ENCODE data around the gene GTF2F2. TPM values are rescaled to one million over a fixed set of nuclear protein-coding genes. Genes with fewer than 3 reads are reported as not detected.

The GTF2F2 gene
- total RNA-seq, 1 donor from 2014 or later = 24.8 TPM

DNA sequence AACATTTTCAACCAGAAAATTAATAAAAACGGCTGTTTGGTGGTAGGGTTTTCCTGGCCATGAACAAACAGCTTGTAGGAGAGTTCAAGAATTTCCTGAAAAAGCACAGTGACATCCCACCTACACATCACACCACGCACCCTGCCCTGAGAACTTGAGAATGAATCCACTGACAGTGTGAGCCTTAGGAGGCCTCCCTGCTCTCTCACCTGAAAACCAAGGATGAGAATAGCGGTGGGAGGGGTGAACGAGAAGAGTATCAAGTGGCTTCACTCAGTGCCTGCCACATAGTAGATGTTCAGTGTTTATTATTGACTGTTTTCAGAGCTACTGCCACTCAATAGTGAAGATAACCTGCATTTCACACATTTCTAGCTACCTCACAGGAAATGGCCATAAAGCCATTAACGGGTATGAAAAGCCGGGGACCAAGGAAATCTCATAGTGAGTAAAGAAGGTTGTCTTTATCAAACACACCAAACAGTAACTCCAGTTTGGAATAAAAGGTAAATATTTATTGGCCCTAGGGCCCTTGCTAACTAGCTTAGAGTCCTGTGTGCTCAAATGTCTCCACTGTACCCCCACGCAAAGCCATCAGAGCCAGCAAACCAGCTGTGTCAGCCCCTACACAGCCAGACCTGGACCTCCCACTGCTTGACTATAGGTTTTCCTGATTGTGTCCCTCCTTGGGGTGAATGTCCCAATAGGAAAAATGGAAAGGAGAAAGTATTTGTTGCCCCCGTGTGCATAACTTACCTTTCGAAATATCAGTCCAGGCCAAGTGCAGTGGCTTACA, 180.1 kb downstream of the GTF2F2 start:
- H3K4me3 Mint-ChIP-seq (ENCODE audit: low read depth) = no peak overlapping the region
- peaks cover 6% of the 10 kb centered on the region for H3K4me1 Mint-ChIP-seq (ENCODE audit: low read depth)
- H3K27me3 Mint-ChIP-seq = peaks cover 7% of the 10 kb centered on the region
- no peak overlapping the region for H3K27ac Mint-ChIP-seq
- H3K36me3 Mint-ChIP-seq (ENCODE audit: insufficient read depth) = no peaks in the 10 kb centered on the region
- no peak for DNase-seq (ENCODE audit: low spot score, unreplicated experiment)
- TF ChIP-seq, protein P1, sequence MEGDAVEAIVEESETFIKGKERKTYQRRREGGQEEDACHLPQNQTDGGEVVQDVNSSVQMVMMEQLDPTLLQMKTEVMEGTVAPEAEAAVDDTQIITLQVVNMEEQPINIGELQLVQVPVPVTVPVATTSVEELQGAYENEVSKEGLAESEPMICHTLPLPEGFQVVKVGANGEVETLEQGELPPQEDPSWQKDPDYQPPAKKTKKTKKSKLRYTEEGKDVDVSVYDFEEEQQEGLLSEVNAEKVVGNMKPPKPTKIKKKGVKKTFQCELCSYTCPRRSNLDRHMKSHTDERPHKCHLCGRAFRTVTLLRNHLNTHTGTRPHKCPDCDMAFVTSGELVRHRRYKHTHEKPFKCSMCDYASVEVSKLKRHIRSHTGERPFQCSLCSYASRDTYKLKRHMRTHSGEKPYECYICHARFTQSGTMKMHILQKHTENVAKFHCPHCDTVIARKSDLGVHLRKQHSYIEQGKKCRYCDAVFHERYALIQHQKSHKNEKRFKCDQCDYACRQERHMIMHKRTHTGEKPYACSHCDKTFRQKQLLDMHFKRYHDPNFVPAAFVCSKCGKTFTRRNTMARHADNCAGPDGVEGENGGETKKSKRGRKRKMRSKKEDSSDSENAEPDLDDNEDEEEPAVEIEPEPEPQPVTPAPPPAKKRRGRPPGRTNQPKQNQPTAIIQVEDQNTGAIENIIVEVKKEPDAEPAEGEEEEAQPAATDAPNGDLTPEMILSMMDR (IDR thresholded peaks at IDR 0.05; ENCODE audit: unreplicated experiment) = no peak
- H3K9me3 Mint-ChIP-seq (ENCODE audit: low read depth) = no peaks in the 10 kb centered on the region

DNA sequence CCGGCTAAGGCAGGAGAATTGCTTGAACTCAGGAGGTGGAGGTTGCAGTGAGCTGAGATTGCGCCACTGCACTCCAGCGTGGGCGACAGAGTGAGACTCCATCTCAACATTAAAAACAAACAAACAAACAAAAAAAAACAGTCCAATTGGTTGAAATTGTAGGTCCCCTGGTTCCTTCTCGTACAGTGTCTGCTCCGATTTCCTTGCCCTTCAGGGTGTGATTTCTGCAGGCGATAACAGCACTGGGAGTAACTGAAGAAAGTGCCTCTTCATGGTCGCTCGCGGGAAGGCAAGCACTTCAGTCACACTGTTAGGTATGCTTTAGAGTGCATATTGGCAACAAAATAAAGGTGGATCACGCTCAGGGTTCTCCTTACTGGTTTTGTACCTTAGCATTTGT, 181.0 kb downstream of the GTF2F2 start:
- Mint-ChIP-seq H3K27me3 (peaks cover 7% of the 10 kb centered on the region), H3K36me3 (ENCODE audit: insufficient read depth) (no peaks in the 10 kb centered on the region), H3K4me3 (ENCODE audit: low read depth) (no peak overlapping the region), H3K27ac (no peak overlapping the region), H3K9me3 (ENCODE audit: low read depth) (no peaks in the 10 kb centered on the region), H3K4me1 (ENCODE audit: low read depth) (peaks cover 6% of the 10 kb centered on the region)
- no peak for DNase-seq (ENCODE audit: low spot score, unreplicated experiment)
- TF ChIP-seq, protein P1 (IDR thresholded peaks at IDR 0.05; ENCODE audit: unreplicated experiment) = no peak

DNA sequence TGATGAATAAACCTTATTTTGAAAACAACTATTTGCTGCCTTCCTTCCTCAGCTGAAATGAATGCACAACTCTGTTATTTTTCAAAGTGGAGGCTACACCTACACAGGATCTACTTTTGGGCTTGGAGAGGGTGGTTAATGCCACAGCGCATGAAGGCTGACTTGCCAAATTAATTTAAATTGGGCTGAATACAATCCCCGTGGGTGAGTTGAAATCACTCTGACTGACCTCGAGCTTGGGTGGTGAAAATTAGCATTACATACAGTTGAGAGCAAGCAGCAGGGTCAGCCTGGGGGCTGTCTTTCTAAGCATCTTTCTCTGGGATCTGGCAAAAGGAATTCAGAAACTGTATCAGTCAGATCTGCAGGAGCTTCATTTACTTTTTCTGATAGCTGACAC, 182.2 kb downstream of the GTF2F2 start:
- no peaks in the 10 kb centered on the region for H3K9me3 Mint-ChIP-seq (ENCODE audit: low read depth)
- H3K4me3 Mint-ChIP-seq (ENCODE audit: low read depth) = no peak overlapping the region
- peaks cover 7% of the 10 kb centered on the region for H3K27me3 Mint-ChIP-seq
- DNase-seq (ENCODE audit: low spot score, unreplicated experiment) = no peak
- no peak overlapping the region for H3K27ac Mint-ChIP-seq
- no peaks in the 10 kb centered on the region for H3K36me3 Mint-ChIP-seq (ENCODE audit: insufficient read depth)
- TF ChIP-seq, protein P1 (IDR thresholded peaks at IDR 0.05; ENCODE audit: unreplicated experiment) = no peak
- peaks cover 6% of the 10 kb centered on the region for H3K4me1 Mint-ChIP-seq (ENCODE audit: low read depth)

- TF ChIP-seq, protein P1 (IDR thresholded peaks at IDR 0.05; ENCODE audit: unreplicated experiment) = no peak
- Mint-ChIP-seq H3K27me3 (peaks cover 7% of the 10 kb centered on the region), H3K9me3 (ENCODE audit: low read depth) (no peaks in the 10 kb centered on the region), H3K36me3 (ENCODE audit: insufficient read depth) (no peaks in the 10 kb centered on the region), H3K27ac (no peak overlapping the region), H3K4me1 (ENCODE audit: low read depth) (peaks cover 6% of the 10 kb centered on the region), H3K4me3 (ENCODE audit: low read depth) (no peak overlapping the region)
- DNase-seq (ENCODE audit: low spot score, unreplicated experiment) = no peak
These were observed 182.7 kb downstream of the GTF2F2 start for GRCh38 chr13:45303026-45303425.

DNA sequence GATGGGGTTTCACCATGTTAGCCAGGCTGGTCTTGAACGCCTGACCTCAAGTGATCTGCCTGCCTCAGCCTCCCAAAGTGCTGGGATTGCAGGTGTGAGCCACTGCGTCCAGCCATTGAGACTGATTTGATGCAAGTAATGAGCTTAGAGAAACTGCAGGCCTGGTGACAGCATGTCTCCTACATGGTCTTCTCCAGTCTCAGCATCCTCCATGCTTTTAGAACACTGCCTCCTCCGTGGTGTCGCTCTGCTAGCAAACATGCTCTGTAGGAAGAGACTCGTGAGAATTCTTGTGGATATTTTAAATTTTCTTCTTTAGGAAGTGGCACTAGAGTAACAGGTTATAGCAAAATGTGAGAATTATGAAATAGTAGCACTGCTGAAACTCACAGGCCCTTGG, 183.6 kb downstream of the GTF2F2 start:
- no peak for DNase-seq (ENCODE audit: low spot score, unreplicated experiment)
- H3K36me3 Mint-ChIP-seq (ENCODE audit: insufficient read depth) = no peaks in the 10 kb centered on the region
- no peak overlapping the region for H3K4me3 Mint-ChIP-seq (ENCODE audit: low read depth)
- no peak overlapping the region for H3K27ac Mint-ChIP-seq
- TF ChIP-seq, protein P1 (IDR thresholded peaks at IDR 0.05; ENCODE audit: unreplicated experiment) = no peak
- H3K27me3 Mint-ChIP-seq = peaks cover 7% of the 10 kb centered on the region
- H3K9me3 Mint-ChIP-seq (ENCODE audit: low read depth) = no peaks in the 10 kb centered on the region
- H3K4me1 Mint-ChIP-seq (ENCODE audit: low read depth) = peaks cover 6% of the 10 kb centered on the region

Measured in progenitor cell of endocrine pancreas (in vitro differentiated cells).